Measurements from ENCODE around the gene MAMDC4. TPM values are rescaled to one million over a fixed set of nuclear protein-coding genes. Genes with fewer than 3 reads are reported as not detected.

Gene MAMDC4
- total RNA-seq, 2 donors from 2014 or later: 6.8 to 15.4 TPM

DNA sequence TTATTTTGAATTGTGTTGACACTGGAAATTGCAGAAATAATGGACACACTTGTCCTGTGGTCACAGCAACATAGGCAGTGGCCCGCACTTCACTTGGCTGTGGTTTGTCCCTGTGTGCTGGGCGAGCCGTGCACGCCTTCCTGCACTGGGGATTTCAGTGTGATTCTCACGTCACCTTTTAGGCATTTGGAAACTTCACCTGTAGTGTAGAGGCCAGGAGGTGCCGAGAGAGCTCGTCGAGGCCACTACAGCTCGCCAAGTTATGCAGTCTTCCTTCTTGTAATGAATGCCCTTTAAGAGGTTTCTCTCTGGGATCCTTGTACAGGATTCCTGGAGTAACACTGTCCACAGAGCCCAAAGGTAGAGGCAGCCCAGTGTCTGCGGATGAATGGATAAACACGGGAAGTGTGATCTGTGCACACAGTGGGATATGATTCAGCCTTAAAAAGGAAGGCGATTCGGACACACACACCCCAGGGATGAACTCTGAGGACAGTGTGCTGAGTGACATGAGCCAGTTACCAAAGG lies 48.9 kb downstream of the MAMDC4 start:
- Histone ChIP-seq H3K4me3 (ENCODE audit: low read length) (no peak overlapping the region), H3K9ac (ENCODE audit: extremely low read depth, low read length, poor library complexity, severe bottlenecking) (no peak overlapping the region), H3K36me3 (ENCODE audit: control insufficient read depth, insufficient read depth, low read length) (peaks cover 67% of the 10 kb centered on the region), H3K4me1 (ENCODE audit: control insufficient read depth, insufficient read depth, low read length) (no peaks in the 10 kb centered on the region), H3K27ac (ENCODE audit: low read depth, low read length) (no peak overlapping the region), H3K27me3 (ENCODE audit: control insufficient read depth, insufficient read depth, low read length, poor library complexity, severe bottlenecking) (no peaks in the 10 kb centered on the region), H3K9me3 (ENCODE audit: control insufficient read depth, low read length) (no peaks in the 10 kb centered on the region)
- H3K9me3 Mint-ChIP-seq: no peaks in the 10 kb centered on the region
- no peak for DNase-seq
- H3K36me3 Mint-ChIP-seq (ENCODE audit: low read depth): peaks cover 55% of the 10 kb centered on the region
- no peaks in the 10 kb centered on the region for H3K27me3 Mint-ChIP-seq (ENCODE audit: insufficient read depth)
- peak overlapping the region; percentile 75 for H3K27ac Mint-ChIP-seq
- no peaks in the 10 kb centered on the region for H3K4me1 Mint-ChIP-seq
- TF ChIP-seq, protein P1, sequence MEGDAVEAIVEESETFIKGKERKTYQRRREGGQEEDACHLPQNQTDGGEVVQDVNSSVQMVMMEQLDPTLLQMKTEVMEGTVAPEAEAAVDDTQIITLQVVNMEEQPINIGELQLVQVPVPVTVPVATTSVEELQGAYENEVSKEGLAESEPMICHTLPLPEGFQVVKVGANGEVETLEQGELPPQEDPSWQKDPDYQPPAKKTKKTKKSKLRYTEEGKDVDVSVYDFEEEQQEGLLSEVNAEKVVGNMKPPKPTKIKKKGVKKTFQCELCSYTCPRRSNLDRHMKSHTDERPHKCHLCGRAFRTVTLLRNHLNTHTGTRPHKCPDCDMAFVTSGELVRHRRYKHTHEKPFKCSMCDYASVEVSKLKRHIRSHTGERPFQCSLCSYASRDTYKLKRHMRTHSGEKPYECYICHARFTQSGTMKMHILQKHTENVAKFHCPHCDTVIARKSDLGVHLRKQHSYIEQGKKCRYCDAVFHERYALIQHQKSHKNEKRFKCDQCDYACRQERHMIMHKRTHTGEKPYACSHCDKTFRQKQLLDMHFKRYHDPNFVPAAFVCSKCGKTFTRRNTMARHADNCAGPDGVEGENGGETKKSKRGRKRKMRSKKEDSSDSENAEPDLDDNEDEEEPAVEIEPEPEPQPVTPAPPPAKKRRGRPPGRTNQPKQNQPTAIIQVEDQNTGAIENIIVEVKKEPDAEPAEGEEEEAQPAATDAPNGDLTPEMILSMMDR (conservative IDR thresholded peaks at IDR 0.05): no peak
- H3K4me3 Mint-ChIP-seq: no peak overlapping the region
- 92 to 96% methylated on average over 11 to 13 of the region's 13 CpGs for WGBS, 2 experiments (ENCODE audit: insufficient coverage in 1 of 2, insufficient read length in 1 of 2)

DNA sequence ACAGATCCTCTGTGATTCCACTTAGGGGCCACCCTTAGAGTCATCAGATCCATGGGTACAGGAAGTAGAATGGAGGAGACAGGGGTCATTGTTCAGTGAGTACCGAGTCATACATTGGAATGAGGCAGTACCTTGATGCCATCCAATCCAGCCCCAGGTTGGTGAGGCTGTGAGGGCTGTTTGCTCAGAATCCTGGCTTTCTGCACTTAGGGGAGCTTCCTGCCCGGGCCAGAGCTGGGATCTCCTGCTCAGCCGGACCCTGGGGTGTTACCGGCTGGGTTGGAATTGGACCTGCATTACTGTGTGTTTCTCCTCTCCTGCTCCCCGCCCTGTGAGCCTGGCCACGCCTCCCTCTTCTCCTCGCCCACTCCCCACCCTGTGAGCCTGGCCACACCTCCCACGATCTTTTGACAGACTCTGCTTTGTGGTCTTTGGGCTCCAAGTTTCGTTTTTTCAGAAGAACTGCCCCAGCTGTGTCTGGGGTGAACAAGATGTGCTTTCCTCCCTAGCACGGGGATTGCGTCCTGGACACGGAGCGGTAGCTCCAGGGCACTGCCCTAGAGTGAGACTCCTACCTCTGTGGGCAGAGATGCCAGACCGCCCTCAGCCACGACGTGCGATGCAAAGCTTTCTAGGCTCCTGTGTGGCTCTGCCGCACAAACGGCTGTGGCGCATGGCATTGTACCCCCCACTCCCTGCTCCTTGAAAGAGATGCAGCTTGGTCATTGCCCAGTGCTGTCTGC lies 49.5 kb downstream of the MAMDC4 start:
- 89 to 91% methylated on average over 15 to 20 of the region's 20 CpGs for WGBS, 2 experiments (ENCODE audit: insufficient coverage in 1 of 2, insufficient read length in 1 of 2)
- Histone ChIP-seq H3K4me1 (ENCODE audit: control insufficient read depth, insufficient read depth, low read length) (no peaks in the 10 kb centered on the region), H3K4me3 (ENCODE audit: low read length) (no peak overlapping the region), H3K27ac (ENCODE audit: low read depth, low read length) (no peak overlapping the region), H3K27me3 (ENCODE audit: control insufficient read depth, insufficient read depth, low read length, poor library complexity, severe bottlenecking) (no peaks in the 10 kb centered on the region), H3K36me3 (ENCODE audit: control insufficient read depth, insufficient read depth, low read length) (peaks cover 73% of the 10 kb centered on the region), H3K9ac (ENCODE audit: extremely low read depth, low read length, poor library complexity, severe bottlenecking) (no peak overlapping the region), H3K9me3 (ENCODE audit: control insufficient read depth, low read length) (no peaks in the 10 kb centered on the region)
- Mint-ChIP-seq H3K4me1 (no peaks in the 10 kb centered on the region), H3K9me3 (no peaks in the 10 kb centered on the region), H3K4me3 (no peak overlapping the region), H3K27me3 (ENCODE audit: insufficient read depth) (no peaks in the 10 kb centered on the region), H3K27ac (peak overlapping the region; percentile 75), H3K36me3 (ENCODE audit: low read depth) (peaks cover 61% of the 10 kb centered on the region)
- DNase-seq: no peak
- TF ChIP-seq, protein P1 (conservative IDR thresholded peaks at IDR 0.05): no peak

DNA sequence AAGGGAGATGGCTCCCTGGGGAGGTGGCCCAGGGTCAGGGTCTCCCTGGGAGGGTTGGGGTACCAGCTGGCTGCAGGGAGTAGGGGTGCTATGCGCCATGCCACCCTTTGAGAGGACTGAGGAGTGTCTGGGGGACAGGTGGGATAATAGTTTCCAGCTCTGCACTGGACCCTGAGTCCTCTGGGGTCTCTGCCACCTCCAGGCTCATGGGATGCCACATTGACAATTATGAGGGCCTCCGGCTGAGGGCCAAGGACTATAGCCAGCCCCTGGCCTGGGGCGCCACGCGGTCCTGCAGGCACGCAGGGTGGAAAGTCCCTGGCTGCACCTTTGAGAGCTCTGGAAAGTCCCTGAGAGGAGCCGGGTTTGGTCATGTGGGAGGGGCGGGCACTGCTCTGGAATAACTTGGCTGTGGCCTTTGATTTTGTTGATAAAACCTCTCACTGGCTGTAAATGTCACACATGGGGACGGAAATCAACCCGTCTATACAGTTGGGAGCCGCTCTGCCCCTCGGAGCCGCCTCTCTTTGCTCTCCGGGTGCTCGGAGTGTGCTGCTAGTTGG lies 50.2 kb downstream of the MAMDC4 start:
- no peaks in the 10 kb centered on the region for H3K9me3 ChIP-seq (ENCODE audit: control insufficient read depth, low read length)
- TF ChIP-seq, protein P1 (conservative IDR thresholded peaks at IDR 0.05): no peak
- no peak overlapping the region for H3K27ac Mint-ChIP-seq
- no peak for DNase-seq
- H3K36me3 Mint-ChIP-seq (ENCODE audit: low read depth): peaks cover 66% of the 10 kb centered on the region
- no peaks in the 10 kb centered on the region for H3K9me3 Mint-ChIP-seq
- H3K27ac ChIP-seq (ENCODE audit: low read depth, low read length): no peak overlapping the region
- no peak overlapping the region for H3K9ac ChIP-seq (ENCODE audit: extremely low read depth, low read length, poor library complexity, severe bottlenecking)
- no peak overlapping the region for H3K4me3 Mint-ChIP-seq
- no peak overlapping the region for H3K4me3 ChIP-seq (ENCODE audit: low read length)
- H3K27me3 ChIP-seq (ENCODE audit: control insufficient read depth, insufficient read depth, low read length, poor library complexity, severe bottlenecking): no peaks in the 10 kb centered on the region
- H3K27me3 Mint-ChIP-seq (ENCODE audit: insufficient read depth): no peaks in the 10 kb centered on the region
- no peaks in the 10 kb centered on the region for H3K4me1 ChIP-seq (ENCODE audit: control insufficient read depth, insufficient read depth, low read length)
- WGBS, 2 experiments (ENCODE audit: insufficient coverage in 1 of 2, insufficient read length in 1 of 2): 95 to 99% methylated on average over 11 to 15 of the region's 15 CpGs
- H3K4me1 Mint-ChIP-seq: no peaks in the 10 kb centered on the region
- H3K36me3 ChIP-seq (ENCODE audit: control insufficient read depth, insufficient read depth, low read length): peaks cover 80% of the 10 kb centered on the region

All from endodermal cell (in vitro differentiated cells).